Osteoblast (primary cell): ENCODE data around the gene ATP6V0E2. TPM values are rescaled to one million over a fixed set of nuclear protein-coding genes. Genes with fewer than 3 reads are reported as not detected.

Source experiments
- DNase-seq: peaks from one replicate; pipeline ENCODE4 v3.0.0; 2011; ENCODE audit warnings: low spot score, mixed read lengths; ENCODE audit not compliant: insufficient read length; ENCODE audit errors: missing footprints
- H2AFZ ChIP-seq: 2 replicates; pipeline ENCODE4 v1.6.0; 2011; ENCODE audit warnings: mild to moderate bottlenecking, low read length
- H3K27ac ChIP-seq: 2 replicates; pipeline ENCODE4 v1.5.1; 2011; ENCODE audit warnings: mild to moderate bottlenecking, low read depth, low read length, moderate library complexity
- H3K27me3 ChIP-seq: 2 replicates; pipeline ENCODE4 v1.6.0; 2012; ENCODE audit warnings: mild to moderate bottlenecking, control low read depth, inconsistent platforms, low read length, moderate library complexity; ENCODE audit not compliant: insufficient read depth
- H3K36me3 ChIP-seq: 2 replicates; pipeline ENCODE4 v1.5.1; 2011; ENCODE audit warnings: mild to moderate bottlenecking, low read length, control low read depth, moderate library complexity; ENCODE audit not compliant: insufficient read depth
- H3K4me1 ChIP-seq: 2 replicates; pipeline ENCODE4 v1.5.1; 2011; ENCODE audit warnings: mild to moderate bottlenecking, low read length, control low read depth, moderate library complexity; ENCODE audit not compliant: insufficient read depth
- H3K4me2 ChIP-seq: 2 replicates; pipeline ENCODE4 v1.6.0; 2011; ENCODE audit warnings: mild to moderate bottlenecking, low read length; ENCODE audit not compliant: insufficient read depth
- H3K4me3 ChIP-seq: fragments of 200-600 bp; sonication (generic); 3 replicates; pipeline ENCODE4 v1.5.1; 2012; ENCODE audit warnings: mild to moderate bottlenecking, low read length, inconsistent platforms; ENCODE audit not compliant: insufficient read depth
- H3K79me2 ChIP-seq: 2 replicates; pipeline ENCODE4 v1.6.0; 2012; ENCODE audit warnings: mild to moderate bottlenecking, low read length, control low read depth, inconsistent platforms; ENCODE audit not compliant: insufficient read depth
- H3K9me3 ChIP-seq: 2 replicates; pipeline ENCODE4 v1.5.1; 2011; ENCODE audit warnings: low read depth, low read length, control low read depth
- H4K20me1 ChIP-seq: 2 replicates; pipeline ENCODE4 v1.6.0; 2012; ENCODE audit warnings: mild to moderate bottlenecking, low read length, control low read depth; ENCODE audit not compliant: insufficient read depth
- CTCF ChIP-seq: IDR thresholded peaks from 2 replicates; pipeline ENCODE4 v1.5.1; 2011; ENCODE audit warnings: mild to moderate bottlenecking, low read depth, low read length, moderate library complexity; ENCODE audit errors: extremely low read depth
- total RNA-seq: library from RNA; depleted of rRNA; stranded (reverse); fragments of >200 nt; gene quantifications from 2 replicates; pipeline ENCODE4 v1.2.3, GENCODE V29; 2012

The ATP6V0E2 gene
- total RNA-seq, 1 donor, result 27.9 TPM

- Histone ChIP-seq H3K4me2 (no peak overlapping the region), H3K9me3 (no peaks in the 10 kb centered on the region), H3K4me1 (peaks cover 16% of the 10 kb centered on the region), H3K36me3 (no peaks in the 10 kb centered on the region), H3K27ac (no peak overlapping the region), H3K27me3 (no peaks in the 10 kb centered on the region), H4K20me1 (no peaks in the 10 kb centered on the region), H3K4me3 (no peak overlapping the region), H2AFZ (no peak overlapping the region), H3K79me2 (no peaks in the 10 kb centered on the region)
- DNase-seq, result peak; percentile 82
- no peak for TF ChIP-seq CTCF
Observed at GRCh38 chr7:149870274-149870673, 3.5 kb upstream of the ATP6V0E2 start.

- Histone ChIP-seq H3K27me3 (no peaks in the 10 kb centered on the region), H3K27ac (no peak overlapping the region), H3K4me3 (no peak overlapping the region), H3K4me1 (peaks cover 16% of the 10 kb centered on the region), H3K4me2 (no peak overlapping the region), H3K79me2 (no peaks in the 10 kb centered on the region), H3K9me3 (no peaks in the 10 kb centered on the region), H3K36me3 (no peaks in the 10 kb centered on the region), H4K20me1 (no peaks in the 10 kb centered on the region), H2AFZ (no peak overlapping the region)
- peak; percentile 41 for DNase-seq
- no peak for TF ChIP-seq CTCF
Observed at GRCh38 chr7:149870701-149871483, 2.9 kb upstream of the ATP6V0E2 start.

GRCh38 chr7:149871576-149871975, 2.2 kb upstream of the ATP6V0E2 start:
- no peaks in the 10 kb centered on the region for H4K20me1 ChIP-seq
- H3K4me3 ChIP-seq, result no peak overlapping the region
- H3K27me3 ChIP-seq, result no peaks in the 10 kb centered on the region
- no peaks in the 10 kb centered on the region for H3K79me2 ChIP-seq
- TF ChIP-seq CTCF, result no peak
- H3K9me3 ChIP-seq, result no peaks in the 10 kb centered on the region
- DNase-seq, result peak; percentile 45
- H3K27ac ChIP-seq, result no peak overlapping the region
- no peak overlapping the region for H3K4me2 ChIP-seq
- H3K4me1 ChIP-seq, result peaks cover 16% of the 10 kb centered on the region
- H2AFZ ChIP-seq, result no peak overlapping the region
- no peaks in the 10 kb centered on the region for H3K36me3 ChIP-seq

- H3K4me2 ChIP-seq, result peak overlapping the region; percentile 92
- H4K20me1 ChIP-seq, result no peaks in the 10 kb centered on the region
- H3K4me1 ChIP-seq, result peaks cover 16% of the 10 kb centered on the region
- TF ChIP-seq CTCF, result no peak
- H3K79me2 ChIP-seq, result no peaks in the 10 kb centered on the region
- DNase-seq, result peak; percentile 98
- H3K9me3 ChIP-seq, result no peaks in the 10 kb centered on the region
- H3K36me3 ChIP-seq, result no peaks in the 10 kb centered on the region
- no peaks in the 10 kb centered on the region for H3K27me3 ChIP-seq
- peak overlapping the region; percentile 87 for H3K4me3 ChIP-seq
- H2AFZ ChIP-seq, result peak overlapping the region; percentile 77
- peak overlapping the region; percentile 52 for H3K27ac ChIP-seq
Observed at GRCh38 chr7:149872419-149873073, 1.2 kb upstream of the ATP6V0E2 start.
